Measurements from ENCODE around the gene EFL1. TPM values are rescaled to one million over a fixed set of nuclear protein-coding genes. Genes with fewer than 3 reads are reported as not detected.
"Not testable (repeated sequence)": the region's sequence is repeated elsewhere in the genome, so short reads cannot be mapped to it uniquely, and the experiment has no call there.

Gene EFL1
- total and polyA plus RNA-seq, 5 experiments from 2014 or later: 10.5 to 22.6 (median 15.9) TPM

DNA sequence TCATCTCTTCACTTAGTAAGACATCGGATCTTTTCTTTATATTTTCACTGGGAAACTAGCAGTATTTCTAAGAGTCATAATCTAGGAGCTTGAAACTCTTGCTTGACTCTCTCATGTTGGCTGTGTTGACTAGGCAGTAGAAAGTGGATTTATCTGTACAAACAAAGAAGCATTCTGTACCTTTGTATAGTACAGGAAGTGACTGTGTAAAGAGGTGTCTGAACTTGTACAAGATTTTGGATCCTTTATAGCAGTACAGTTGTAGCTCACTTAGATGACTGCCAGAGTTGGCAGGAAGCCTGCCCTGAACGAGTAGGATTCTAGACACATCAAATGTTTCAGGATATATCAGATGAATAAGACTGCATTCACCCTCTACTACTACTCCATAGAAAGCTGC lies 5.9 kb upstream of the EFL1 start:
- H3K36me3 Mint-ChIP-seq, POLR2A ChIA-PET, H3K9me3 Mint-ChIP-seq, H3K27me3 Mint-ChIP-seq, H3K4me3 Mint-ChIP-seq: not testable (repeated sequence)
- DNase-seq: peak in 1 of 10 donors; percentile 17
- Mint-ChIP-seq H3K4me1 (peaks cover 0 to 27% (median under 1%) of the 10 kb centered on the region in 4 donors), H3K27ac (peak overlapping the region in 4 of 10 donors; percentile 4 to 40 (median 24))
- peak; percentile 56 to 82 for ATAC-seq

DNA sequence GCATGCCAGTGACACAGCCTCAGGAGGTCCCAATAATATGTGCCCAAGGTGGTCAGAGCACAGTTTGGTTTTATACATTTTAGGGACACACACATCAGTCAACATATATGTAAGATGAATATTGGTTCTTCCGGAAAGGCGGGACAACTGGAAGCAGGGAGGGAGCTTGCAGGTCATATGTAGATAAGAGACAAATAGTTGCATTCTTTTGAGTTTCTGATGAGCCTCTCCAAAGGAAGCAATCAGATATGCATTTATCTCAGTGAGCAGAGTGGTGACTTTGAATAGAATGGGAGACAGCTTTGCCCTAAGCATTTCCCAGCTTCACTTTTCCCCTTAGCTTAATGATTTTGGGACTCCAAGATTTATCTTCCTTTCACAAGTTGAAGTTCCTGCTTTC lies 4.6 kb upstream of the EFL1 start:
- not testable (repeated sequence) for H3K27me3 Mint-ChIP-seq, DNase-seq

DNA sequence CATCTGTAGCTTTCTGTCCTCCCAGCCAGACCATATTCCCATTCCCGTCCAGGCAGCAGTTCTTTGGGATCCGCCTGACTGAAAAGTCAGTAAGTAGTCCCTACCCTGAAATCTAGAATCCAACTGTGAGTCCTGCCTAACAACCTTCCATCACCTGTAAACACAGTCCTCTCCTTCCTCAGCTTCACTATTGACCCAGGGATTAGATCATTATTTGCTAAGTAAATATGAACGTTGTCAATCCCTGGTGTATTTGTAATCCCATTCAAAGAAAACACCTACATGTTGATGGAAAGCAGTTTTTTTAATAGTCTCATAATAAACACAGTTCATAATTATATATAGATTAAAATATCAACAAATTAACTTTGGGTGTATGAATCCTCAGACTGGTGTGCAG lies 816 bp upstream of the EFL1 start:
- Mint-ChIP-seq H3K4me3 (peak overlapping the region; percentile 90 to 97 (median 95)), H3K9me3 (no peaks in the 10 kb centered on the region), H3K27ac (peak overlapping the region; percentile 74 to 97 (median 91)), H3K36me3 (peaks cover 0 to 15% (median 5%) of the 10 kb centered on the region in 3 donors), H3K27me3 (no peaks in the 10 kb centered on the region), H3K4me1 (peaks cover 23 to 59% (median 32%) of the 10 kb centered on the region in 4 donors)
- POLR2A ChIA-PET: no interaction called here
- DNase-seq (no peak), ATAC-seq (no peak)

More for the DNA sequence above, 4.6 kb upstream of the EFL1 start:
- peaks cover 7 to 36% (median 12%) of the 10 kb centered on the region in 4 donors for H3K4me1 Mint-ChIP-seq
- H3K27ac Mint-ChIP-seq: peak overlapping the region in 2 of 10 donors; percentile 10 to 69
- ATAC-seq, H3K36me3 Mint-ChIP-seq, POLR2A ChIA-PET, H3K9me3 Mint-ChIP-seq, H3K4me3 Mint-ChIP-seq: not testable (repeated sequence)

DNA sequence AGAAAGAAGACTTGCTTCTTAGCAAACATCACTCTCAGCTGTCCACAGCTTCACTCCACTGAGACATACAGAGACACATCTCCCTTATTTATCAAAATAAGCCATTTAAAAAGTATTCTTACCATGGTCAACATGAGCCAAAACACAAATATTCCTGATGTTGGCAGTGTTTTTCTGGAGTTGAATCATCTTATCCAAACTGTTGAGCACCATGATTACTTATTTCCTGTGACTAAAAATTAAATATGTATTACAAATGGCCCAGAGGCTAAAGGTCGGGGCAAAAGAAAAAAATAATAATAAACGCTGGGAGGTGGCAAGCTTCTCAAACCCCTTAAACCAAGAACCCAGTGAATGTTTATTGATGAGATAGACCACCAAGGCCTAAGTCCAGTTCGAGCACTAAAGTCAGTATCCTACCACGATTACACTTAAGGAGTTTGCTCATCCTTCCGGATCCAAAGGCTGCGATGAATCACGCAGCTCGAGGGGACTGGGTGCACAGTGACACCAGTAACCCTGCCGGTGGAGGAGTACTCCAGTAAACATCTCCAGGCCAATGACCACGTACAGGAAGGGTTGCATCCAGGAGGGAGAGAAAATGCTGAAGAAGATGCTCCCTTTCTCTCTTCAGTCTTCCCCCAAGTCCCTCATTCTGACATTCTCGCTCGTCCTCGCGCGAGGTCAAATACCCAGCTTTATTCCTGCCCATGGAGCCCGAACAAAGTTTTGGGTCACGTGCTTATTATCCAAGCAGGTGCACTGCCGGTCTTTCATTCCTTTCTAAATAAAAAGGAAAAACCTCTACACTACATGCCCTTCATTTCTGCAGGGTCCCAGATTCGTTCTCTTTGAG lies 740 bp downstream of the EFL1 start:
- ATAC-seq: peak in 1 of 2 donors; percentile 1
- H3K27me3 Mint-ChIP-seq, DNase-seq, H3K9me3 Mint-ChIP-seq: not testable (repeated sequence)
- Mint-ChIP-seq H3K4me1 (peaks cover 27 to 48% (median 32%) of the 10 kb centered on the region in 4 donors), H3K36me3 (peaks cover 0 to 29% (median 8%) of the 10 kb centered on the region in 3 donors), H3K4me3 (peak overlapping the region; percentile 90 to 97 (median 95)), H3K27ac (peak overlapping the region in 9 of 10 donors; percentile 70 to 97 (median 89))
- POLR2A ChIA-PET: interaction anchor here (1.1 kb wide), 1 partner anchor 37 kb away, joined by 3 read pairs; no protein-coding TSS in a partner anchor

DNA sequence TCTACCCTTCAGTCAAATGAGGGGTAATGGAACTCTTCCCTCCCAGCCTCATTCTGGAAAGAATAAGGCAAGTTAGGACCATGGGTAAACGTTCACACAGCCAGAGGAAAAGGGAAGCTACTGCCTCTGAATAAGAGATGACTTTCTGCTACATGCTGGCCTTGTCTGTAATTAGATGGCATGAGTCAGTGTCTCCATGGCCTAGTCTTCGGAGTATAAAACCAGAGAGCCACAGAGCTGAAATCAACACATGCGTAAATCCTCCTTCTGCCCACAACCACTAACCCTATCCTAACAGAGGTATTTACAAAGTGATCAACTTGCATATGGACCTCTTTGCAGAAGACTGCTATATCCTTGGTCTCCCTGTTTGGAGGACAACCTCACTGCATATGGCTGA lies 14.3 kb downstream of the EFL1 start:
- H3K27ac Mint-ChIP-seq, DNase-seq, H3K27me3 Mint-ChIP-seq, POLR2A ChIA-PET, H3K4me3 Mint-ChIP-seq, ATAC-seq, H3K9me3 Mint-ChIP-seq: not testable (repeated sequence)
- H3K36me3 Mint-ChIP-seq: peaks cover 4 to 68% (median 16%) of the 10 kb centered on the region in 3 donors
- H3K4me1 Mint-ChIP-seq: peaks cover 6 to 16% (median 8%) of the 10 kb centered on the region in 4 donors

GRCh38 chr15:82245956-82246355 lies 16.6 kb downstream of the EFL1 start:
- POLR2A ChIA-PET, H3K27me3 Mint-ChIP-seq, DNase-seq, H3K9me3 Mint-ChIP-seq, ATAC-seq, H3K4me3 Mint-ChIP-seq: not testable (repeated sequence)
- Mint-ChIP-seq H3K36me3 (peaks cover 4 to 59% (median 15%) of the 10 kb centered on the region in 3 donors), H3K27ac (peak overlapping the region in 1 of 10 donors; percentile 36), H3K4me1 (peaks cover 7 to 16% (median 9%) of the 10 kb centered on the region in 4 donors)

- H3K4me3 Mint-ChIP-seq, DNase-seq, POLR2A ChIA-PET, H3K27ac Mint-ChIP-seq, H3K9me3 Mint-ChIP-seq, H3K27me3 Mint-ChIP-seq, ATAC-seq: not testable (repeated sequence)
- Mint-ChIP-seq H3K36me3 (peaks cover 10 to 69% (median 29%) of the 10 kb centered on the region in 3 donors), H3K4me1 (peaks cover 9 to 16% (median 9%) of the 10 kb centered on the region in 4 donors)
Observed at GRCh38 chr15:82243644-82244043, 18.9 kb downstream of the EFL1 start.

DNA sequence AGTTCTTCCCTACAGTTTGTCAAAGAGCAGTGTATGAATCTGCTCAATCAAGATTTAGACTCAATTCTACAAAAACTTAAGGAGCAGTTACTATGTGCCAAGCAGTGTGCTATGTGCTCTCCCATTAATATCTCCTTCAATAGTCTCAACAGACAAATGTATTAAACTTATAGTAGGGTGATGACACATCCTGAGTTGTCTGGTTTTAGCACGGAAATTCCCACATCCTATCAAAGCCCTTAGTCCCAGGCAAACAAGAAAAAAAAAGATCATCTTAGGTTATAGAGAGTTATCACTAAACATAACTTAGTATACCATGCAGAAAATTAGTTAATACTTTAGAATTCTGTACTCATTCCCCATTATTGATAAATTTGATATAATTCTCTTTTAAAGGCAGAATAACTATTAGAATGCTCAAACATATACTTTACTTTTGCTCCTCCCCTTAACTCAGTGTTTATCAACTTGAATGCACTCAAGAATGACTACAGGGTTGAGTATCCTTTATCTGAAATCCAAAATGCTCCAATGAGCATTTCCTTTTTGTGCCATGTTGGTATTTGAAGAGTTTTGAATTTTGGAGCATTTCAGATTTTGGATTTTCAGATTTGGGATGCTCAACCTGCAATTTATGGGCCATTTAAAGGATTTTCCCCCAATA lies 20.6 kb downstream of the EFL1 start:
- POLR2A ChIA-PET, H3K27me3 Mint-ChIP-seq, H3K4me3 Mint-ChIP-seq, H3K9me3 Mint-ChIP-seq, DNase-seq, ATAC-seq: not testable (repeated sequence)
- Mint-ChIP-seq H3K4me1 (peaks cover 9 to 15% (median 10%) of the 10 kb centered on the region in 4 donors), H3K27ac (peak overlapping the region in 2 of 10 donors; percentile 27 to 39), H3K36me3 (peaks cover 10 to 73% (median 35%) of the 10 kb centered on the region in 3 donors)

GRCh38 chr15:82239685-82240391 lies 22.7 kb downstream of the EFL1 start:
- Mint-ChIP-seq H3K36me3 (peaks cover 10 to 68% (median 43%) of the 10 kb centered on the region in 3 donors), H3K27ac (peak overlapping the region in 2 of 10 donors; percentile 4 to 17), H3K4me3 (no peak overlapping the region), H3K4me1 (peaks cover 0 to 7% (median 3%) of the 10 kb centered on the region in 4 donors), H3K9me3 (no peaks in the 10 kb centered on the region), H3K27me3 (no peaks in the 10 kb centered on the region)
- ATAC-seq: no peak
- DNase-seq: no peak
- POLR2A ChIA-PET: no interaction called here

GRCh38 chr15:82237944-82238534 lies 24.5 kb downstream of the EFL1 start:
- ATAC-seq, H3K4me3 Mint-ChIP-seq, H3K27me3 Mint-ChIP-seq, DNase-seq, POLR2A ChIA-PET, H3K4me1 Mint-ChIP-seq, H3K9me3 Mint-ChIP-seq: not testable (repeated sequence)
- Mint-ChIP-seq H3K36me3 (peaks cover 6 to 66% (median 35%) of the 10 kb centered on the region in 3 donors), H3K27ac (peak overlapping the region in 3 of 10 donors; percentile 0 to 32 (median 21))

GRCh38 chr15:82231842-82232241 lies 30.7 kb downstream of the EFL1 start:
- H3K4me3 Mint-ChIP-seq: no peak overlapping the region
- H3K27me3 Mint-ChIP-seq: no peaks in the 10 kb centered on the region
- H3K9me3 Mint-ChIP-seq: no peaks in the 10 kb centered on the region
- DNase-seq (no peak), ATAC-seq (no peak)
- POLR2A ChIA-PET: no interaction called here
- peak overlapping the region in 2 of 10 donors; percentile 12 to 14 for H3K27ac Mint-ChIP-seq
- H3K4me1 Mint-ChIP-seq: peaks cover 0 to 6% (median 0%) of the 10 kb centered on the region in 4 donors
- H3K36me3 Mint-ChIP-seq: peaks cover 8 to 60% (median 34%) of the 10 kb centered on the region in 3 donors

DNA sequence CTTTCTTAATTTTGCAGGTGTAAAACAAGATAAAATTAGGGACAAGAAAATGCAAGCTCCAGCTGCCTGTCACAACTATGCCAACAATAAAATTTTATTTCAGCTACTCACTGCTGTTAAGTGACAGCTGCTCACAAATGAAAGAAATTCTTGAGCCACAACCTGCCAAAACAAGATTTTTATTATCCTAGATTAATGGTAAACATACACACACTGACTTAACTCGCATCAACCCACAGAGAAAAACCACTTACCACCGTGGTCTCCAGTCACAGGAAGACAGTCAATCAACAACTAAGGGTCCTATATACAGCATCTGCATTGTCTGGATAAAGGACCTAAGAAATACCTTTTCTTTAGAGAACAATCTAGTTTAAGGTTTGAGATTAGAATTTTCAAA lies 31.3 kb downstream of the EFL1 start:
- ATAC-seq (no peak), DNase-seq (no peak)
- Mint-ChIP-seq H3K9me3 (no peaks in the 10 kb centered on the region), H3K27ac (peak overlapping the region in 3 of 10 donors; percentile 14 to 82 (median 48)), H3K27me3 (no peaks in the 10 kb centered on the region), H3K4me1 (peaks cover 0 to 12% (median 3%) of the 10 kb centered on the region in 4 donors), H3K36me3 (peaks cover 12 to 60% (median 34%) of the 10 kb centered on the region in 3 donors), H3K4me3 (no peak overlapping the region)
- POLR2A ChIA-PET: no interaction called here

Data from naive thymus-derived CD8-positive, alpha-beta T cell (primary cell).